Measurements from ENCODE around the gene TDO2.

TDO2 gene

GRCh38 chr4:155941085-155941790 lies 37.7 kb downstream of the TDO2 start:
- no peak overlapping the region for H3K4me3 ChIP-seq (ENCODE audit: low read depth, low read length)
- no peak for TF ChIP-seq CTCF (IDR thresholded peaks at IDR 0.05; ENCODE audit: borderline replicate concordance, insufficient read depth, low read depth, low read length)

- no peak for TF ChIP-seq CTCF (IDR thresholded peaks at IDR 0.05; ENCODE audit: borderline replicate concordance, insufficient read depth, low read depth, low read length)
- H3K4me3 ChIP-seq (ENCODE audit: low read depth, low read length) = no peak overlapping the region
These were observed 38.3 kb downstream of the TDO2 start for GRCh38 chr4:155941820-155942219.

- TF ChIP-seq CTCF (IDR thresholded peaks at IDR 0.05; ENCODE audit: borderline replicate concordance, insufficient read depth, low read depth, low read length) = no peak
- H3K4me3 ChIP-seq (ENCODE audit: low read depth, low read length) = no peak overlapping the region
These were observed 40.3 kb downstream of the TDO2 start for GRCh38 chr4:155943605-155944291.

GRCh38 chr4:155944516-155944915 lies 41.0 kb downstream of the TDO2 start:
- TF ChIP-seq CTCF (IDR thresholded peaks at IDR 0.05; ENCODE audit: borderline replicate concordance, insufficient read depth, low read depth, low read length) = no peak
- H3K4me3 ChIP-seq (ENCODE audit: low read depth, low read length) = no peak overlapping the region

- no peak for TF ChIP-seq CTCF (IDR thresholded peaks at IDR 0.05; ENCODE audit: borderline replicate concordance, insufficient read depth, low read depth, low read length)
- no peak overlapping the region for H3K4me3 ChIP-seq (ENCODE audit: low read depth, low read length)
These were observed 43.0 kb downstream of the TDO2 start for GRCh38 chr4:155946486-155946885.

- no peak for TF ChIP-seq CTCF (IDR thresholded peaks at IDR 0.05; ENCODE audit: borderline replicate concordance, insufficient read depth, low read depth, low read length)
- no peak overlapping the region for H3K4me3 ChIP-seq (ENCODE audit: low read depth, low read length)
These were observed 45.0 kb downstream of the TDO2 start for GRCh38 chr4:155948541-155948940.

GRCh38 chr4:155950461-155950860 lies 47.0 kb downstream of the TDO2 start:
- no peak for TF ChIP-seq CTCF (IDR thresholded peaks at IDR 0.05; ENCODE audit: borderline replicate concordance, insufficient read depth, low read depth, low read length)
- H3K4me3 ChIP-seq (ENCODE audit: low read depth, low read length) = no peak overlapping the region

Data from GM12875 (cell line).